Esophagus muscularis mucosa (tissue), 4 donors: ENCODE results near the gene HHIP. TPM values are rescaled to one million over a fixed set of nuclear protein-coding genes. Genes with fewer than 3 reads are reported as not detected.

Source experiments
- DNase-seq: peaks from one replicate; pipeline ENCODE4 v3.0.0-alpha.2; 2017; ENCODE audit errors: extremely low spot score
- H3K27ac ChIP-seq, 4 donors: fragments of 200-600 bp; sonication (generic); replicated peaks in 1 of 4; 1 replicate in 3 of 4; 2 replicates in 1 of 4; pipeline ENCODE4 v1.5.1; 2016 to 2019; ENCODE audit warnings: mild to moderate bottlenecking in 1 of 4
- H3K27me3 ChIP-seq, 4 donors: fragments of 200-600 bp; sonication (generic); one replicate each; pipeline versions ENCODE4 v1.5.1 to v1.6.0; 2016 to 2019
- H3K36me3 ChIP-seq, 4 donors: fragments of 200-600 bp; sonication (generic); one replicate each; pipeline ENCODE4 v1.5.1; 2016 to 2019
- H3K4me1 ChIP-seq, 4 donors: fragments of 200-600 bp; sonication (generic); one replicate each; pipeline ENCODE4 v1.5.1; 2016 to 2019
- H3K4me3 ChIP-seq, 4 donors: fragments of 200-600 bp; sonication (generic); 1 replicate in 2 of 4; 2 replicates in 2 of 4; pipeline ENCODE4 v1.5.1; 2016 to 2019; ENCODE audit warnings: mild to moderate bottlenecking in 4 of 4, moderate library complexity in 1 of 4
- H3K9me3 ChIP-seq, 4 donors: fragments of 200-600 bp; sonication (generic); 1 replicate in 3 of 4; 2 replicates in 1 of 4; pipeline ENCODE4 v1.5.1; 2016 to 2019
- EP300 ChIP-seq: sonication (generic); formaldehyde crosslinking; IDR thresholded peaks from one replicate; pipeline ENCODE4 v1.6.1; 2017; ENCODE audit warnings: antibody characterized with exemption
- POLR2A ChIP-seq: fragments of 450-650 bp; IDR thresholded peaks from one replicate; pipeline ENCODE4 v1.6.1; 2017; ENCODE audit warnings: antibody characterized with exemption, moderate library complexity, mild to moderate bottlenecking, low read depth
- POLR2AphosphoS5 ChIP-seq, 2 donors: sonication (generic); formaldehyde crosslinking; IDR thresholded peaks; one replicate each; pipeline ENCODE4 v1.6.1; 2017; ENCODE audit warnings: antibody characterized with exemption in 2 of 2
- WGBS: methylation state at CpG from one replicate; pipeline ENCODE4 v1.1.5; 2018; 5-methylcytosine and 5-hydroxymethylcytosine counted together
- intact Hi-C: fragments of 100-400 bp; cut with DNase I; formaldehyde crosslinking; loops from one replicate; pipeline ENCODE4 v1.15.1; 2023
- total RNA-seq, 4 donors: library from RNA; depleted of rRNA; stranded (reverse); fragments of >200 nt; gene quantifications; one replicate each; pipeline versions ENCODE4 v1.1.0 to v1.2.1, GENCODE V29; 2016
- TF ChIP-seq, protein P1 (sequence below), 3 experiments: fragments of 200-600 bp in 2 of 3; fragments of 450-650 bp in 1 of 3; sonication (generic) in 2 of 3; IDR thresholded peaks; one replicate each; pipeline ENCODE4 v1.5.1; 2017 to 2019; ENCODE audit warnings: antibody characterized with exemption in 3 of 3, mild to moderate bottlenecking in 2 of 3, moderate library complexity in 1 of 3

Gene HHIP
- total RNA-seq, 4 donors from 2014 or later = under 0.01 to 0.75 (median 0.15) TPM

DNA sequence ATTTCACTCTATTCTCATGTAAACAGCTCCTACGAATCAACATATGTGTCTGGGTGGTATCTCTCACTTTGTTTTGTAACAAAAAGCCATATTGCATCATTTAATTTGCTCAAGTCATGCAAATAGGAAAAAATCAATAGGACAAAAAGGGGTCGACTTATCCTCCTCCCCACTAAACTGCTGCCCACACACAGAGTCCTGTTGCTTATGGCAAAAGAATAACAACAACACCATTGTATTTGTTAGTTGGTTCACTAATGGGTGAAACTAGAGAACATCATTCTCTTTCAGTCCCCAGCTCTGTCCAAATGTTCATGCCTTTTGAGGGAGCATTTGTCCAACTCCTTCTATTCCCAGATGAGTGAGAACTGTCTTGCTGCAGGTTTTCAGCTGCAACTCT, 2.1 kb downstream of the HHIP start:
- H3K36me3 ChIP-seq = no peaks in the 10 kb centered on the region
- H3K9me3 ChIP-seq = no peaks in the 10 kb centered on the region
- H3K4me1 ChIP-seq = peaks cover 7 to 27% (median 24%) of the 10 kb centered on the region in 4 donors
- no peak overlapping the region for H3K4me3 ChIP-seq
- TF ChIP-seq, protein P1, sequence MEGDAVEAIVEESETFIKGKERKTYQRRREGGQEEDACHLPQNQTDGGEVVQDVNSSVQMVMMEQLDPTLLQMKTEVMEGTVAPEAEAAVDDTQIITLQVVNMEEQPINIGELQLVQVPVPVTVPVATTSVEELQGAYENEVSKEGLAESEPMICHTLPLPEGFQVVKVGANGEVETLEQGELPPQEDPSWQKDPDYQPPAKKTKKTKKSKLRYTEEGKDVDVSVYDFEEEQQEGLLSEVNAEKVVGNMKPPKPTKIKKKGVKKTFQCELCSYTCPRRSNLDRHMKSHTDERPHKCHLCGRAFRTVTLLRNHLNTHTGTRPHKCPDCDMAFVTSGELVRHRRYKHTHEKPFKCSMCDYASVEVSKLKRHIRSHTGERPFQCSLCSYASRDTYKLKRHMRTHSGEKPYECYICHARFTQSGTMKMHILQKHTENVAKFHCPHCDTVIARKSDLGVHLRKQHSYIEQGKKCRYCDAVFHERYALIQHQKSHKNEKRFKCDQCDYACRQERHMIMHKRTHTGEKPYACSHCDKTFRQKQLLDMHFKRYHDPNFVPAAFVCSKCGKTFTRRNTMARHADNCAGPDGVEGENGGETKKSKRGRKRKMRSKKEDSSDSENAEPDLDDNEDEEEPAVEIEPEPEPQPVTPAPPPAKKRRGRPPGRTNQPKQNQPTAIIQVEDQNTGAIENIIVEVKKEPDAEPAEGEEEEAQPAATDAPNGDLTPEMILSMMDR (IDR thresholded peaks at IDR 0.05) = no peak
- TF ChIP-seq POLR2AphosphoS5 (IDR thresholded peaks at IDR 0.05) = no peak
- no peak for TF ChIP-seq POLR2A
- no peak for TF ChIP-seq EP300
- no peak for DNase-seq
- H3K27me3 ChIP-seq = peaks cover 0 to 43% (median 23%) of the 10 kb centered on the region in 4 donors
- 61% methylated on average over 2 of the region's 2 CpGs for WGBS
- H3K27ac ChIP-seq = no peak overlapping the region
- intact Hi-C loops = no loop called here

GRCh38 chr4:144649646-144650045, 3.7 kb downstream of the HHIP start:
- Histone ChIP-seq H3K4me3 (no peak overlapping the region), H3K36me3 (no peaks in the 10 kb centered on the region), H3K27ac (no peak overlapping the region), H3K27me3 (peaks cover 0 to 43% (median 23%) of the 10 kb centered on the region in 4 donors), H3K4me1 (peaks cover 7 to 27% (median 24%) of the 10 kb centered on the region in 4 donors), H3K9me3 (no peaks in the 10 kb centered on the region)
- no peak for DNase-seq
- TF ChIP-seq, protein P1 (IDR thresholded peaks at IDR 0.05) = no peak
- TF ChIP-seq POLR2AphosphoS5 (IDR thresholded peaks at IDR 0.05) (no peak), EP300 (no peak), POLR2A (no peak)
- intact Hi-C loops = no loop called here
- WGBS = 95% methylated on average over 1 of the region's 1 CpG

DNA sequence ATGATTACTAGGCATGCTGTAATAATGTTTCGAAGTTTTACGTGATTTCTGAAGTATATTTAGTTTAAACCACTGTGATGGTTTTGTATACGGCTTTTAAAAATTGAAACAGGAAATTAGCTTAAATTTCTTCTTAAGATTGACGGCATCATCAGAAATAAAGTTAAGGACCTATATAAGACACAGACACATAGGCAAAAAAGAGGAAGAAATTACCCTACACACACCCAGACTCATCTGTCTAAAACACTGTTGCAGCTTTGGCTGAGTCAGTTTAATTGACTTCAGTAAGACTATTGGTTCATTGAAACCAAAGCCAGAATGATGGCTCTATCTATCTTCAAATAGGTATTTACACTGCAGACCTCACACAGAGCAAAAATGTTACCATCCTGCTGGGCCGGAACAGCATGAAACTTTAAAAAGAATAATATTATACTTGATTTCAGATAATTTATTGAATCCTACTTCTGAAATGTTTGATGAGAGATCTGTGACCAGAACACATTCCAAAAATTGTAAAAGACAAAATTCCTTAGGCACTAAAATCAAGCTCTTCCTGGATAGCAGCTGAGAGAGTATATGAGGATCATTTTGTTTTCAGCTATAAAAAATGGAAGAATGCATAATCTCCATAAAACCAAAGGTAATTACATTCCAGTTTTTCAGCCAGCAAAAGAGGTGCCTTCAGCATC, 4.5 kb downstream of the HHIP start:
- intact Hi-C loops = no loop called here
- H3K27me3 ChIP-seq = peaks cover 0 to 38% (median 19%) of the 10 kb centered on the region in 4 donors
- no peaks in the 10 kb centered on the region for H3K36me3 ChIP-seq

GRCh38 chr4:144653781-144654545, 8.0 kb downstream of the HHIP start:
- intact Hi-C loops = no loop called here
- Histone ChIP-seq H3K27me3 (peaks cover 0 to 9% (median 0%) of the 10 kb centered on the region in 4 donors), H3K9me3 (no peaks in the 10 kb centered on the region), H3K27ac (no peak overlapping the region), H3K4me3 (no peak overlapping the region), H3K4me1 (no peaks in the 10 kb centered on the region), H3K36me3 (no peaks in the 10 kb centered on the region)
- DNase-seq = no peak
- WGBS = 86% methylated on average over 4 of the region's 4 CpGs
- TF ChIP-seq, protein P1 (IDR thresholded peaks at IDR 0.05) = no peak
- TF ChIP-seq EP300 = no peak
- no peak for TF ChIP-seq POLR2A
- no peak for TF ChIP-seq POLR2AphosphoS5 (IDR thresholded peaks at IDR 0.05)

More for the DNA sequence above, 4.5 kb downstream of the HHIP start:
- 84% methylated on average over 5 of the region's 5 CpGs for WGBS
- Histone ChIP-seq H3K4me3 (no peak overlapping the region), H3K27ac (no peak overlapping the region), H3K4me1 (peaks cover 7 to 23% (median 20%) of the 10 kb centered on the region in 4 donors), H3K9me3 (no peaks in the 10 kb centered on the region)
- no peak for DNase-seq
- TF ChIP-seq POLR2A (no peak), POLR2AphosphoS5 (IDR thresholded peaks at IDR 0.05) (no peak), EP300 (no peak)
- TF ChIP-seq, protein P1 (IDR thresholded peaks at IDR 0.05) = no peak
